Mesenchymal stem cell (in vitro differentiated cells and primary cell): ENCODE data around the gene MREG.

Source experiments
- DNase-seq: peaks from one replicate; pipeline ENCODE4 v3.0.0-alpha.2; 2013
- H2AFZ ChIP-seq: one replicate; pipeline ENCODE4 v1.6.1; 2013; ENCODE audit warnings: low read depth, mild to moderate bottlenecking, control low read depth, inconsistent platforms, low read length, moderate library complexity
- H2AK5ac ChIP-seq: 2 replicates; pipeline ENCODE4 v1.6.1; 2013; ENCODE audit warnings: low read length, moderate library complexity, mild to moderate bottlenecking, inconsistent platforms; ENCODE audit not compliant: severe bottlenecking
- H2BK120ac ChIP-seq: one replicate; pipeline ENCODE4 v1.6.1; 2013; ENCODE audit warnings: low read depth, mild to moderate bottlenecking, inconsistent platforms, low read length, moderate library complexity
- H2BK12ac ChIP-seq, 2 experiments: one replicate each; pipeline ENCODE4 v1.6.1; 2013; ENCODE audit warnings: inconsistent platforms in 2 of 2, low read length in 2 of 2, mild to moderate bottlenecking in 2 of 2, moderate library complexity in 2 of 2, control low read depth in 1 of 2
- H2BK15ac ChIP-seq: one replicate; pipeline ENCODE4 v1.6.1; 2013; ENCODE audit warnings: mild to moderate bottlenecking, low read depth, inconsistent platforms; ENCODE audit not compliant: poor library complexity, severe bottlenecking
- H2BK5ac ChIP-seq: 2 replicates; pipeline ENCODE4 v1.6.1; 2013; ENCODE audit warnings: low read depth, mild to moderate bottlenecking, low read length, control low read depth, inconsistent platforms; ENCODE audit not compliant: poor library complexity, severe bottlenecking
- H3K14ac ChIP-seq, 2 experiments: one replicate each; pipeline ENCODE4 v1.6.1; 2013; ENCODE audit warnings: inconsistent platforms in 2 of 2, low read length in 2 of 2, control low read depth in 1 of 2, mild to moderate bottlenecking in 1 of 2, moderate library complexity in 1 of 2
- H3K18ac ChIP-seq, 2 experiments: one replicate each; pipeline ENCODE4 v1.6.1; 2013; ENCODE audit warnings: inconsistent platforms in 2 of 2, low read length in 2 of 2, control low read depth in 1 of 2, low read depth in 1 of 2, mild to moderate bottlenecking in 1 of 2
- H3K23ac ChIP-seq, 2 experiments: one replicate each; pipeline ENCODE4 v1.6.1; 2013; ENCODE audit warnings: inconsistent platforms in 2 of 2, low read length in 2 of 2, mild to moderate bottlenecking in 2 of 2, moderate library complexity in 2 of 2, control low read depth in 1 of 2
- H3K27ac ChIP-seq: 2 replicates; pipeline ENCODE4 v1.5.1; 2013; ENCODE audit warnings: mild to moderate bottlenecking, moderate library complexity, low read length, control low read depth, inconsistent platforms; ENCODE audit not compliant: poor library complexity, severe bottlenecking
- H3K27me3 ChIP-seq, 2 experiments: 2 replicates each; pipeline versions ENCODE4 v1.6.1 to v1.7.0; 2013; ENCODE audit warnings: low read length in 2 of 2, mild to moderate bottlenecking in 2 of 2, moderate library complexity in 2 of 2, control low read depth in 1 of 2, inconsistent platforms in 1 of 2; ENCODE audit not compliant: control insufficient read depth in 1 of 2, insufficient read depth in 1 of 2
- H3K36me3 ChIP-seq, 2 experiments: 2 replicates each; pipeline versions ENCODE4 v1.6.1 to v1.7.0; 2013; ENCODE audit warnings: low read length in 2 of 2, control low read depth in 1 of 2, inconsistent platforms in 1 of 2, low read depth in 1 of 2, mild to moderate bottlenecking in 1 of 2; ENCODE audit not compliant: insufficient read depth in 2 of 2, control insufficient read depth in 1 of 2
- H3K4ac ChIP-seq, 2 experiments: one replicate each; pipeline ENCODE4 v1.6.1; 2013; ENCODE audit warnings: inconsistent platforms in 2 of 2, low read length in 2 of 2, mild to moderate bottlenecking in 2 of 2, moderate library complexity in 2 of 2, control low read depth in 1 of 2, low read depth in 1 of 2
- H3K4me1 ChIP-seq: 2 replicates; pipeline ENCODE4 v1.6.1; 2013; ENCODE audit warnings: low read depth, low read length, control low read depth; ENCODE audit not compliant: control insufficient read depth, insufficient read depth
- H3K4me2 ChIP-seq: 2 replicates; pipeline ENCODE4 v1.6.1; 2013; ENCODE audit warnings: low read length, mild to moderate bottlenecking, inconsistent platforms; ENCODE audit not compliant: poor library complexity, severe bottlenecking
- H3K4me3 ChIP-seq, 2 experiments: 2 replicates each; pipeline versions ENCODE4 v1.5.1 to v1.7.0; 2013; ENCODE audit warnings: low read length in 2 of 2, mild to moderate bottlenecking in 2 of 2, control low read depth in 1 of 2, low read depth in 1 of 2; ENCODE audit not compliant: insufficient read depth in 1 of 2
- H3K79me1 ChIP-seq: replicated peaks from 2 replicates; pipeline ENCODE4 v1.6.1; 2013; ENCODE audit warnings: mild to moderate bottlenecking, control low read depth, low read length, inconsistent platforms; ENCODE audit not compliant: poor library complexity, severe bottlenecking
- H3K9ac ChIP-seq: 2 replicates; pipeline ENCODE4 v1.7.0; 2013; ENCODE audit warnings: mild to moderate bottlenecking, low read length, moderate library complexity
- H3K9me3 ChIP-seq: 2 replicates; pipeline ENCODE4 v1.7.0; 2013; ENCODE audit warnings: mild to moderate bottlenecking, low read length; ENCODE audit not compliant: control insufficient read depth
- H4K8ac ChIP-seq: one replicate; pipeline ENCODE4 v1.6.1; 2013; ENCODE audit warnings: inconsistent platforms, mild to moderate bottlenecking, low read length, moderate library complexity
- H4K91ac ChIP-seq: one replicate; pipeline ENCODE4 v1.6.1; 2013; ENCODE audit warnings: mild to moderate bottlenecking, low read length, inconsistent platforms
- WGBS: methylation state at CpG from one replicate; pipeline ENCODE4 v1.1.7; 2013; ENCODE audit warnings: mixed read lengths; 5-methylcytosine and 5-hydroxymethylcytosine counted together

The MREG gene

DNA sequence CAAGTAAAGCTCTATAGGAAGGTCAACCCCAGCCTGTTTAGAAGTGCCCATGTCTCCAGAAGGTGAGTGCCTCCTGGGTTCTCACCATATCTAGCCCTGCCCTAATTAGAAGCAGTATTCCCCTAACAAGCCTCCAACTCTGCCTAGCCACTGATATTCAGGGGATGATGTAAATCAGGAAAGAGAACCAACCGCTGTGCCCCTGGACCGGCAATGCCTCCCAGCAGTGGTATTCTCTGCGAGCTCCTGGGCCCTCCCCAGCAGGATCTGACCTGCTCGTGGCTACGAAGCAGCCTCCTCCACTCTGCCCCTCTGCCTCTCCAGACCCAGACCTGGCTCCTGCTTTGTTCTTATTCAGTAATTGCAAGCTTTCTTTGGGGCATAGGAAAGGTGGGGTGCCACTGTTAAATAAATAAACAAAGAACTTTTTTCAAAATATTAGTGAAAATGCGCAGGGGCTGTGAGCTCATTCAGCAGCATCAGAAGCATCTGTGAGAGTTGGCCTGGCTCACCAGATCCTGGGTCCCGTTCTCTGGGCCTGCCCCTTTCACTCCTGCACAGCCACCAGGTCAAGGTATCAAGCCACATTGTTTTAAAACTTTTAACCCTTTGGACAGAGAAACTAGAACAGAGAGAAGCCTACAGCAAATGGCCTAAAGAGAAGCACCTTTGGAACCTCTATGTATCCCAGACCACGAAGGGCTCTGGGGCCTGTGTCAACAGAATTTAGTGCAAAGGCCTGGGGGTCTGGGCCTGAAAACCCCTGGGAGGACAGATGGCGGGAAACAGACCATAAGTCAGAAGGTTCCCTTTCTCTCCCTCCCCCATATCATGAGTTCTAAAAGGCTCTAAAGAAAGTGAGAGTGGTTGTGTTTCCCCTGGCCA is 11.9 kb downstream of the MREG start:
- WGBS, result 73% methylated on average over 8 of the region's 9 CpGs
- Histone ChIP-seq H3K4me1 (peaks cover 4% of the 10 kb centered on the region), H3K14ac (no peak overlapping the region), H3K4me3 (no peak overlapping the region), H3K36me3 (peaks cover 0 to 13% of the 10 kb centered on the region in 2 experiments), H3K9ac (no peak overlapping the region), H3K23ac (no peak overlapping the region), H3K18ac (no peak overlapping the region), H2AFZ (no peak overlapping the region), H3K4ac (no peak overlapping the region), H3K9me3 (no peaks in the 10 kb centered on the region), H4K8ac (no peak overlapping the region), H2AK5ac (no peak overlapping the region), H3K27ac (no peak overlapping the region), H3K79me1 (peaks cover 4% of the 10 kb centered on the region), H2BK120ac (no peak overlapping the region), H3K27me3 (peaks cover 0 to 4% of the 10 kb centered on the region in 2 experiments), H3K4me2 (no peak overlapping the region), H2BK5ac (no peak overlapping the region), H2BK12ac (no peak overlapping the region), H2BK15ac (no peak overlapping the region), H4K91ac (no peak overlapping the region)
- no peak for DNase-seq

DNA sequence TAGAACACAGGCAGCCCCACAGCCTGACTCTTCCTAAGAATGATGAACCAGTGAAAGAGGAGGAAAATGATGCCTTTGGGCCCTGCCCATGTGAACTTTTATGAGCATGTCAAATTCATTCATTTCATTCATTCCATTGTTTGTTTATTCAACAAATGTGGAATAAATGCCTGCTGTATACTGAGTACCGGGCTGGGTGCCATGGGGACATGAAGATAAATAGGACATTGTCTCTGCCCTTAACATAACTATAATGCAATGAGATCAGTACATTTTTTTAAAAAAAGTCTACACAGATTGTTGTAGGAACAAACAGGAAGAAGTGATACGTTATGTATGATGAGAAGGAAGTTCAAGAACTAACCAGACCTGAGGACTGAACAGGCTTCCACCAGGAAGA is 14.7 kb downstream of the MREG start:
- no peak overlapping the region for H3K4me2 ChIP-seq
- no peak overlapping the region for H4K8ac ChIP-seq
- H3K9me3 ChIP-seq, result no peaks in the 10 kb centered on the region
- no peak overlapping the region for H2BK12ac ChIP-seq
- no peak overlapping the region for H3K4me3 ChIP-seq
- WGBS, result 84% methylated on average over 1 of the region's 2 CpGs
- H2AFZ ChIP-seq, result no peak overlapping the region
- no peak overlapping the region for H4K91ac ChIP-seq
- no peaks in the 10 kb centered on the region for H3K4me1 ChIP-seq
- peaks cover 4% of the 10 kb centered on the region for H3K79me1 ChIP-seq
- H3K4ac ChIP-seq, result no peak overlapping the region
- no peak for DNase-seq
- no peak overlapping the region for H2BK120ac ChIP-seq
- H2BK15ac ChIP-seq, result no peak overlapping the region
- peaks cover 0 to 4% of the 10 kb centered on the region in 2 experiments for H3K27me3 ChIP-seq
- no peak overlapping the region for H3K14ac ChIP-seq
- no peak overlapping the region for H3K9ac ChIP-seq
- peaks cover 0 to 20% of the 10 kb centered on the region in 2 experiments for H3K36me3 ChIP-seq
- H2AK5ac ChIP-seq, result no peak overlapping the region
- H3K18ac ChIP-seq, result no peak overlapping the region
- H2BK5ac ChIP-seq, result no peak overlapping the region
- H3K23ac ChIP-seq, result no peak overlapping the region
- no peak overlapping the region for H3K27ac ChIP-seq

DNA sequence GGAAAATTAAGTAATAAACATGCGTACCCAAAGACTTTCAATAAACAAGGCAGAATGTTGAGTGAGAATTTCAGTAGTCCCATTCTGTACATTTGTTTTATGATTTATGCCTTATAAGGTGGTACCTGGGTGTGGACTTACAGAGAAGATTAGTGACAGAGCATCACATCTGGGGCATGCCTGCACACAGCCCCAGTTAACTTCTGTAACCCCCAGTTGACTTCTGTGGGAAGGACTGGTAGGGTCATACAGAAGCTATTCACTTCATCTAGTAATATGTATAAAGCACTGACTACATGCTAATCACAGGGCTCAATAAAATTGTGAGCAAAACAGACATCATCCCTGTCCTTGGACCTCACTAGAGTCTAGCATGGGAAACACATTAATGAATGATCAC is 16.1 kb downstream of the MREG start:
- no peaks in the 10 kb centered on the region for H3K9me3 ChIP-seq
- no peak overlapping the region for H3K27ac ChIP-seq
- H2BK15ac ChIP-seq, result no peak overlapping the region
- H2AFZ ChIP-seq, result no peak overlapping the region
- no peak overlapping the region for H3K4me2 ChIP-seq
- no peak overlapping the region for H2BK120ac ChIP-seq
- no peak overlapping the region for H2BK12ac ChIP-seq
- no peak overlapping the region for H3K18ac ChIP-seq
- no peak overlapping the region for H3K14ac ChIP-seq
- peaks cover 2% of the 10 kb centered on the region for H3K79me1 ChIP-seq
- peaks cover 0 to 20% of the 10 kb centered on the region in 2 experiments for H3K36me3 ChIP-seq
- no peak overlapping the region for H2AK5ac ChIP-seq
- no peak overlapping the region for H3K4ac ChIP-seq
- H3K23ac ChIP-seq, result no peak overlapping the region
- no peak overlapping the region for H3K4me3 ChIP-seq
- DNase-seq, result no peak
- no peak overlapping the region for H4K8ac ChIP-seq
- no peak overlapping the region for H3K9ac ChIP-seq
- H4K91ac ChIP-seq, result no peak overlapping the region
- H2BK5ac ChIP-seq, result no peak overlapping the region
- no peaks in the 10 kb centered on the region for H3K4me1 ChIP-seq
- WGBS, result no CpG with 5 or more reads among the region's 1 CpG
- peaks cover 0 to under 1% of the 10 kb centered on the region in 2 experiments for H3K27me3 ChIP-seq

DNA sequence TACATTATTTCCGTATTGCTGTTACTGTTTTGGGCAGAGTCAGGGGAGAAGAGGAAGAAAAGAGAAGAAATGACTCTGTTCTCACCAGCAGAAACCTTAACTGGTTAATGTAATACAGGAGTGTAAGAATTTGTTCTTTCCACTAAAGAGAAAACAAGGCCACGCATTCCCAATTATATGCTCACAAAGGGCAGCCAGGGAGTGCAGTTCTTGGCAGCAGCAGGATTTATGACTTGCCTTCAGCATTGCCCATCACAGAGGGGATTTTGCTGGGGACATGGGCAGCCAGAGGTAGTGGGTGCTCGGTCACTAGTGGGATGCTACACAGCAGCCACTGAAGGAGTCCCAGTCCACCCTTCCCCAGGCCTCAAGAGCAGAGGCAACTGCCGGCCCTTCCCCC is 18.4 kb downstream of the MREG start:
- Histone ChIP-seq H2BK12ac (no peak overlapping the region), H4K8ac (no peak overlapping the region), H2BK15ac (no peak overlapping the region), H3K18ac (no peak overlapping the region), H4K91ac (no peak overlapping the region), H3K36me3 (peaks cover 0 to 20% of the 10 kb centered on the region in 2 experiments), H3K79me1 (no peaks in the 10 kb centered on the region), H3K23ac (no peak overlapping the region), H3K4me3 (no peak overlapping the region), H3K9ac (no peak overlapping the region), H2BK5ac (no peak overlapping the region), H3K14ac (no peak overlapping the region), H3K27ac (no peak overlapping the region), H3K9me3 (peaks cover 8% of the 10 kb centered on the region), H2AK5ac (no peak overlapping the region), H2BK120ac (no peak overlapping the region), H3K4me1 (no peaks in the 10 kb centered on the region), H2AFZ (no peak overlapping the region), H3K4me2 (no peak overlapping the region), H3K4ac (no peak overlapping the region), H3K27me3 (no peaks in the 10 kb centered on the region)
- WGBS, result 87% methylated on average over 3 of the region's 4 CpGs
- no peak for DNase-seq
